Mucosa of stomach (tissue), 1 donor: ENCODE data around the gene CA7.

Experiments used
- H3K27me3 ChIP-seq: one replicate; pipeline ENCODE4 v1.7.0; 2013; ENCODE audit warnings: mild to moderate bottlenecking, low read length; ENCODE audit not compliant: control insufficient read depth, insufficient read depth
- H3K36me3 ChIP-seq: one replicate; pipeline ENCODE4 v1.7.0; 2013; ENCODE audit warnings: low read length; ENCODE audit not compliant: control insufficient read depth, insufficient read depth
- H3K4me1 ChIP-seq: one replicate; pipeline ENCODE4 v1.7.0; 2013; ENCODE audit warnings: mild to moderate bottlenecking, low read length; ENCODE audit not compliant: control insufficient read depth, insufficient read depth
- H3K4me3 ChIP-seq: one replicate; pipeline ENCODE4 v1.7.0; 2013; ENCODE audit warnings: low read length
- H3K9ac ChIP-seq: one replicate; pipeline ENCODE4 v1.7.0; 2013; ENCODE audit warnings: mild to moderate bottlenecking, low read length, moderate library complexity
- H3K9me3 ChIP-seq: one replicate; pipeline ENCODE4 v1.7.0; 2013; ENCODE audit warnings: mild to moderate bottlenecking, low read length, moderate library complexity; ENCODE audit not compliant: control insufficient read depth
- donor health status: Pancreatic carcinoma.

CA7 gene

DNA sequence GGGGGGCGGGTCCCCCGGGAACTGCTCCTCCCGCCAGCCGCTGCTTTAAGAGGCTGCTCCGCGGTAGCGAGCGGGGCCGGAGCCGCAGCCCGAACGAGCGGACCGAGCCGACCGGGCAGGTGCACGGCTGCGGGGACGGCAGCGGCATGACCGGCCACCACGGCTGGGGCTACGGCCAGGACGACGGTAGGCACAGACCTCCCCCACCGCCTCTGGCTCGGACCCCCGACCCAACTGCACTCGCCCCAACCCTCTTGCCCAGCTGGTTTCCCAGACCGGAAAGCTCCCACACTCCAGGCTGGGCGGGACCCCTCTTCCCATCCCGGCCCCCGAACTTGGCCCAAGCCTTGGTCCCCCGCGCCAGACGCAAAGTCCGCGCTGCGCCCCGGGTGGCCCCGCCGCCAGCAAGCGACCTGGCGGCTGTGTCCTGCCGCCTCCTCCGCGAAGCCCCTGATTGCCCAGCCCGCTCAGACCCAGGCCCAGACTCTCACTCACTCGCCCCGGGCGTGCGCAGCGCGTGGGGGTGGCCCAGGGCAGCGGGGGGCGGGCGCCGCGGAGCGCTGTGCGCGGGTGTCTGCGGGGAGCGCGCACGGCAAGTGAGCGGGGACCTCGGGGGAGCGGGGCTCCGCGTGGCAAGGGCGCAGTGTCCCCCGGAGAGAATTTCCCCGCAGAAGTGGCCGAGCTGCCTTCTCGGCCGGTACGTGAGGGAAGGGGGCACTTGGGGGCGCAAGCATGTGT lies at the start of gene CA7:
Gene CA7, plus strand, starts transcription at position 73 of the 738 bp plus-strand sequence. Its CDS starts 74 bp downstream, at position 147.
- H3K36me3 ChIP-seq: no peaks in the 10 kb centered on the region
- H3K9ac ChIP-seq: no peak within 1 kb of the TSS
- H3K4me3 ChIP-seq: no peak within 1 kb of the TSS
- H3K27me3 ChIP-seq: peaks cover 45% of the 10 kb centered on the region
- H3K9me3 ChIP-seq: no peaks in the 10 kb centered on the region
- H3K4me1 ChIP-seq: peaks cover 9% of the 10 kb centered on the region

DNA sequence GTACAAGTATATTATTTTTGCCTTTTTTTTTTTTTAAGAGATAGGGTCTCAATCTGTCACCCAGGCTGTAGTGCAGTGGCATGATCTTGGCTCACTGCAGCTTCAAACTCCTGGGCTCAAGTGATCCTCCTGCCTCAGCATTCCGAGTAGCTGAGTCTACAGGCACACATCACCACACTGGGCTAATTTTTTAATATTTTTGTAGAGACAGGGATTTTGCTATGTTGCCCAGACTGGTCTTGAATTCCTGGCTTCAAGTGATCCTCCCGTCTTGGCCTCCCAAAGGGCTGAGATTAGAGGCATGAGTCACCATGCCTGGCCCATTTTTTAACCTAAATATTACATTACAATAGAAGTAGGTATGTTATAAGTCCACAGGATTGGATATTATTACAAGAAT lies 46.1 kb upstream of the CA7 start:
- Histone ChIP-seq H3K4me1 (no peaks in the 10 kb centered on the region), H3K9ac (no peak overlapping the region), H3K36me3 (no peaks in the 10 kb centered on the region), H3K27me3 (no peaks in the 10 kb centered on the region), H3K9me3 (no peaks in the 10 kb centered on the region), H3K4me3 (no peak overlapping the region)

DNA sequence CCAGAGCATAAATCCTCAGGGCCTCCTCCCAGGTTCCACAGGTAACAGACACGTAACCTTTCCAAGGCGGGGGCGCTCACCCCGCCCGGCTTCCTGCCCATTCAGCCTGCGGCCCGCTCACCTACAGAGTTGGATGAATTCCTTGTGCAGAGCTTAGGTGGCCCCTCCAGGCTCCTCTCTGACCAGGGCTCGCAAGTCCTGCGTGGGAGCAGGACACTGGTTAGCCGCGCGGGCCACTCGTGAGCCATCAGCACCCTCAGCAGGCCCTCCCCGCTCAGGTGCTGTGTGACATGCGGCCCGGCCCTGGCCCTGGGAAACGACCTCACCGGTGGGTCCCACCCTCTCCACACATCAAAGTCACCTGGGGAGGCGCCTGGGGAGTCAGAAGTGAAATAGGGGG lies 43.4 kb upstream of the CA7 start:
- Histone ChIP-seq H3K9ac (no peak overlapping the region), H3K4me1 (no peaks in the 10 kb centered on the region), H3K36me3 (no peaks in the 10 kb centered on the region), H3K27me3 (no peaks in the 10 kb centered on the region), H3K9me3 (no peaks in the 10 kb centered on the region), H3K4me3 (no peak overlapping the region)

DNA sequence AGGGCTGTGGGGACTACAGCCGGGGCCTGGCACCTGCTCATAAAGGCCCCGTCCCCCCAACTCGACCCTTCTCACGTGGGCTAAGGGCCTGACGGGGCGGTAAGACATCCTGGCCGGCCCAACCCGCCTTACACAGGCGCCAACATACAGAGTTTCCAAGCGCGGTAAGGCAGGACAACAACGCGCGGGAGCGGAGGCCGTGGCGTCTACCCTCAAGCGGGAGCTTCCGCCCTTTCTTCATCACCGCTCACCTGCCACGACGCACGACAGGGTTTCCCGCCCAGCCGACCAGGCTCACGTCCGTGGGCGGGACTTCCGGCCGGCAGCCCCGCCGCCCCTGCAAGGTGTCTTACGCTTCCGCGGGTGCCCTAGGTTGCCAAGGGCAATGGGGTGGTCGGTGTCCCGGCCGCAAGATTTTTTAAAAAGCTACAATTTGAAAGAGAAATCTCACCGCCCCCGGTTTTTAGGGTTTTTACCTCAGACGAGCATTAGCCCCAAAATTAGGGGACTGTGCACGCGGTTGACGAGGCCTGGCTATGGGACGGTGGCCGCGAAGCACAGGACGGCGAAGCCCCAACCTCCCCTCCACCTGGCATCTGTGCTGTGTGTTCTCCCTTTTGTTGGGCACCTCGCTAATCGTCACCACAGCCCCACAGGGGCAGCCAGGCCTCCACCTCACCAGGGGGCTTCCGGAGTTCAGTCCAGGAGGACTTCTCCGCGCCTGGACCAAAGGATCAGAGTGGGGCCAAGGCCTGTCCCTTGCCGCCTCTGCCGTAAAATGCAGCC lies 42.7 kb upstream of the CA7 start, which contains the start of gene TERB1:
Gene TERB1, minus strand, starts transcription at position 265 of the 786 bp plus-strand sequence. CDS start 4,786 bp downstream, outside the sequence.
- Histone ChIP-seq H3K27me3 (no peaks in the 10 kb centered on the region), H3K9me3 (no peaks in the 10 kb centered on the region), H3K36me3 (no peaks in the 10 kb centered on the region), H3K4me1 (no peaks in the 10 kb centered on the region), H3K4me3 (no peak within 1 kb of the TSS), H3K9ac (no peak within 1 kb of the TSS)

DNA sequence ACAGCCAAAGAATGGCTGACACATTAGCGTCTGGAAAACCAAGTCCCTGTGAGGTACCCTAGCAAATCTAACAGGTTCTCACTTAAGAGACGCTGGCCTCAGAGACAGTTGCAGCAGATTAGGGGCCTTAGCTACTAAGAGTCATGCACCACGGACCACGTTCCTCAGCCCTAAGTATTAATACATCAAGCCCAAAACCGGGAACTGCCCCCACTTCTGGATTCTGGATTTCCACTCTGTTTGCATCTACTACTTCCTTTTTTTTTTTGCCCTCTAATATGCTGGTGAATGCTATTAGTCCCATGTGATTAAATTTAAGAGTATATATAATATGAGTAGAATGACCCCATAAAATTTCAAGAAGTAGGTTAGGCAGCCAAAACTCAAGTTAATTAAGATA lies 42.1 kb upstream of the CA7 start:
- no peak overlapping the region for H3K4me3 ChIP-seq
- no peaks in the 10 kb centered on the region for H3K36me3 ChIP-seq
- H3K9ac ChIP-seq: no peak overlapping the region

DNA sequence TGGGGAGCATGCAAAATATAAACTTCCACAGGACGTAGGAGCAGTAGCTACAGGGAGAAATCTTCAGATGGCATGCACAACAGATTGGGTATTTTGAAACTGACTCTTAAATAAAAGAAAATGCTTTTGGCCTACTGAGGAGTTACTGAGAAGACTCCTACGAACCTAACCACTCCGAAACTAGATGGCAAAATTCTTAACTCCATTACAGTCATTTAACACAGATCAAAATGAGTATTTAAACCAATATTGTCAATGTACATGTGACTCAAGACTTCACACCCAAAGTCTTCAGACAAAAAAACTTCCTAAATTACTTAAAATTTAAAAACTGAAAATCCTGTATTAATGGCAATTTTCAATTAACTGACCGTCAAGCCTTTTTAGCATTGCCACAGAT lies 34.4 kb upstream of the CA7 start:
- Histone ChIP-seq H3K27me3 (no peaks in the 10 kb centered on the region), H3K4me3 (no peak overlapping the region), H3K9me3 (no peaks in the 10 kb centered on the region), H3K36me3 (peaks cover 3% of the 10 kb centered on the region), H3K4me1 (no peaks in the 10 kb centered on the region), H3K9ac (no peak overlapping the region)

More for the DNA sequence above, 42.1 kb upstream of the CA7 start:
- no peaks in the 10 kb centered on the region for H3K27me3 ChIP-seq
- H3K9me3 ChIP-seq: no peaks in the 10 kb centered on the region
- no peaks in the 10 kb centered on the region for H3K4me1 ChIP-seq

DNA sequence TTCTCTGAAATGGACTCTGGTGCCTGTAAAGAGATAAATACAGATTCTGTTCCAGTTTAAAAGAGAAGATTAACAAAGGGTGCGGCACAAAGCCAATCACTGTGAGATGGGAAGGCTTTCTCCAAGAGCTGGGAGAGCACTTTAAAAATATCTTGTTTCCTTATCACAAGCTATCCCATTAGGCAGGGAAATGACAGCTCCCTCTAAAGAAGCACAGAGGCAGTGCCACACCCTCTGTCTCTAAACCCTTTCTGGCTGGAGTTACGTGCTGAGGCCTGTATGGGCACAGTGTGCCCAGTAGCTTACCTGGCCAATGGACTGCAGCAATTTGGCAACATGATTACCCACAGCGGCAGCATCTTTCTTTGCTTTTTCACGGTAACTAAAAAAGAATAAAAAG lies 33.8 kb upstream of the CA7 start:
- no peaks in the 10 kb centered on the region for H3K27me3 ChIP-seq
- H3K36me3 ChIP-seq: peaks cover 3% of the 10 kb centered on the region
- H3K4me1 ChIP-seq: no peaks in the 10 kb centered on the region
- no peak overlapping the region for H3K4me3 ChIP-seq
- H3K9me3 ChIP-seq: no peaks in the 10 kb centered on the region
- no peak overlapping the region for H3K9ac ChIP-seq

DNA sequence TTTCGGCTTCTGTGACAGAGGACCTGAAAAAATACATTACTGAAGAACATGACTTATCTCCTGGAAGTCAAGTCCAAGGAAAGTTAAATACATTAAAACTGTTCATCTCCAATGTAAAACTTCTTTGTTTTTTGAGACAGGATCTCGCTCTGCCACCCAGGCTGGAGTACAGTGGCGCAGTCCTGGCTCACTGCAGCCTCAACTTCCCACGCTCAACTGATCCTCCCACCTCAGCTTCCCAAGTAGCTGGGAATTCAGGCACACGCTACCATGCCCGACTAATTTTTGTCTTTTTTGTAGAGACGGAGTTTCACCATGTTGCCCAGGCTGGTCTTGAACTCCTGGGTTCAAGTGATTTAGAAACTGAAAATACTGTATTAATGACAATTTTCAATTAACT lies 33.2 kb upstream of the CA7 start:
- H3K36me3 ChIP-seq: peaks cover 3% of the 10 kb centered on the region

DNA sequence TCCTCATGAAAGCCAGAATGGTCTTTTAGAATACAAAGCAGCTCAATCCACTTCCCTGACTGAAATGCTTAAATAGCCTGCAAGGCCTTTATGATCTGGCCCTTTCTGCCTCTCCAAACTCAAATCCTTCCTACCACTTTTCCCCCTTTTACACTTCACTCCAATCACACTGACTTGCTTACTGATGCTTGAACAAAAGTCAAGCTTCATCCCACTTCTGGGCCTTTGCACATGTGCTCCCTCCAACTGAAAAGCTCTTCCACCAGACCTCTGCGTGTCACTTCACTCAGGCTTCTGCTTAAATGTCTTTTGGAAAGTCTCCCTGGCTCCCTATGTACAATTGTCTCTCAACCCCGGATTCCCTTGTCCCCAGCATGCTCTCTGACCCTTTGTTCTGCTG lies 29.5 kb upstream of the CA7 start:
- Histone ChIP-seq H3K36me3 (peaks cover 3% of the 10 kb centered on the region), H3K9me3 (no peaks in the 10 kb centered on the region), H3K27me3 (no peaks in the 10 kb centered on the region)

More for the DNA sequence above, 33.2 kb upstream of the CA7 start:
- H3K4me1 ChIP-seq: no peaks in the 10 kb centered on the region
- no peaks in the 10 kb centered on the region for H3K27me3 ChIP-seq
- no peak overlapping the region for H3K9ac ChIP-seq
- H3K4me3 ChIP-seq: no peak overlapping the region
- H3K9me3 ChIP-seq: no peaks in the 10 kb centered on the region

DNA sequence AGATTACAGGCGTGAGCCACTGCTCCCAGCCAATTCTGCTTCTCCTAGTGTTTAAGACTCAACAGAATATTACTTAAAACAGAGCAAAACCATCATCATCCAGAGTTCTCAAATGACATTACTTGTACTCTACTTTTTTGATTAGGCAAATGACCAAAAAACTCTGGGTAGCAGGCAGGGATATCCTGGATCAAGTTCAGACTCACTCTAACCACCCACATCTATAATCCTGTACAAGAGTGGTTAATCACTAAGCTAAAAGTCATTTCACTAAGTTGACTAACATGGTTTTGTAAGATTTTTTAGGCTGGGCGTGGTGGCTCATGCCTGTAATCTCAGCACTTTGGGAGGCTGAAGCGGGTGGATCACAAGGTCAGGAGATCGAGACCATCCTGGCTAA lies 20.2 kb upstream of the CA7 start:
- Histone ChIP-seq H3K4me3 (no peak overlapping the region), H3K9ac (no peak overlapping the region), H3K27me3 (no peaks in the 10 kb centered on the region), H3K36me3 (peaks cover 5% of the 10 kb centered on the region), H3K4me1 (no peaks in the 10 kb centered on the region), H3K9me3 (no peaks in the 10 kb centered on the region)

More for the DNA sequence above, 29.5 kb upstream of the CA7 start:
- Histone ChIP-seq H3K4me1 (no peaks in the 10 kb centered on the region), H3K9ac (no peak overlapping the region), H3K4me3 (no peak overlapping the region)

DNA sequence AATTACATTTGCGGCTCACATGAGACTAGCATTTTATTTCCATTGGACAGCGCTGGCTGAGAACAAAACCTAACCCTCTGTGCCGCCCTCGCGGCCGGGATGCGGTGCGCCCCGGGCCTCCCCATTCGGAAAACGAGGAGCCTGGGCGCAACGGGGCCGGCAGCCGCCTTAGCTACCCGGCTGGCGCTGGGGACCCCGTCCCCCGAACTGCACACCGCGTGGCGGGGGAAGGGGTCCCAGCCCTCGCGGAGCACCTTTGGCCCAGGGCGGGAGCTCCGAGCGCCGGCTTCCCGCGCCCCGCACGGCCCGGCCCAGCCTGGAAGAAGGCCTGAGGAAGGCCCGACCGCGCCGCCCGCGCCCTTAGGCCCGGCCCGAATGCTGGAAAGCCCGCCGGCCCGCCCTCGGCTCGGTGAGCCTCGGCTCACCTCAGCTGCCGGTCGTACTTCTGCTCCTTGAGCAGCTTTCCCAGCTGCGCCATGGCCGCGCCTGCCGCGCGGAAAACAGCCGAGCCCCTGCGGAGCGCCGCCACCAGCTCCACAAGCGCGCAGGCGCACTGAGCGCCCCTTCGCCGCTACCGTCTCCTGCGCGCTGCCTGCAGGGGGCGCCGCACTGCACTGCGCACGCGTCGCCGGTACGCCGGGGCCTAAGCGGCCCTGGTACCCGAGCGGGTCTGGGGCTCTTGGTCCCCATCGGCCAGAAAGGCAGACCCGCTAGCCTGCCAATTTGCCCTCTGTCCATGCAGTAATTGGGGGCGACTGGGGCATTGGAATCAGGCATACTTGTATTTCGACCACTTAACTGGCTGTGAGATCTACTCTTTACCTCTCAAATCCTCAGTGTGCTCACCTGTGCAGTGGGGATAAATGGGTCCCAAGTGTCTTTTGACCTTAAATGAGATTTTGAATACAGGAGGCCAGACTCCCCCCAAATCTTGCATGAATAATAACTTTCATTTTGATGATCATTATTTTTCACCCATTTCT lies 13.5 kb upstream of the CA7 start, which contains the start of gene NAE1:
Gene NAE1, minus strand, starts transcription at position 555 of the 983 bp plus-strand sequence. Its CDS starts 77 bp downstream, at position 478.
- Histone ChIP-seq H3K4me1 (peaks cover 7% of the 10 kb centered on the region), H3K27me3 (no peaks in the 10 kb centered on the region), H3K9me3 (no peaks in the 10 kb centered on the region), H3K4me3 (peak within 1 kb of the TSS; percentile 44), H3K36me3 (no peaks in the 10 kb centered on the region), H3K9ac (peak within 1 kb of the TSS; percentile 80)
